ENCODE results near the gene NRXN2. TPM values are rescaled to one million over a fixed set of nuclear protein-coding genes. Genes with fewer than 3 reads are reported as not detected.
"Not testable (repeated sequence)": the region's sequence is repeated elsewhere in the genome, so short reads cannot be mapped to it uniquely, and the experiment has no call there.

Gene NRXN2
- polyA plus RNA-seq, 1 experiment: 0.20 TPM

GRCh38 chr11:64598797-64599697 lies 124.0 kb downstream of the NRXN2 start:
- Histone ChIP-seq H3K4me3 (ENCODE audit: low read depth, low read length) (no peak overlapping the region), H3K36me3 (ENCODE audit: control insufficient read depth, insufficient read depth, low read length) (no peaks in the 10 kb centered on the region), H3K27me3 (ENCODE audit: control insufficient read depth, insufficient read depth, low read length) (no peaks in the 10 kb centered on the region)
- ChIA-PET CTCF (no interaction called here), POLR2A (no interaction called here)
- DNase-seq (ENCODE audit: low read depth): no peak
- TF ChIP-seq CTCF (IDR thresholded peaks at IDR 0.05; ENCODE audit: insufficient read depth, low read depth, low read length): no peak

GRCh38 chr11:64598106-64598796 lies 124.7 kb downstream of the NRXN2 start:
- no peak for TF ChIP-seq CTCF (IDR thresholded peaks at IDR 0.05; ENCODE audit: insufficient read depth, low read depth, low read length)
- no peaks in the 10 kb centered on the region for H3K27me3 ChIP-seq (ENCODE audit: control insufficient read depth, insufficient read depth, low read length)
- H3K4me3 ChIP-seq (ENCODE audit: low read depth, low read length): no peak overlapping the region
- ChIA-PET CTCF (no interaction called here), POLR2A (no interaction called here)
- DNase-seq (ENCODE audit: low read depth): no peak
- H3K36me3 ChIP-seq (ENCODE audit: control insufficient read depth, insufficient read depth, low read length): no peaks in the 10 kb centered on the region

DNA sequence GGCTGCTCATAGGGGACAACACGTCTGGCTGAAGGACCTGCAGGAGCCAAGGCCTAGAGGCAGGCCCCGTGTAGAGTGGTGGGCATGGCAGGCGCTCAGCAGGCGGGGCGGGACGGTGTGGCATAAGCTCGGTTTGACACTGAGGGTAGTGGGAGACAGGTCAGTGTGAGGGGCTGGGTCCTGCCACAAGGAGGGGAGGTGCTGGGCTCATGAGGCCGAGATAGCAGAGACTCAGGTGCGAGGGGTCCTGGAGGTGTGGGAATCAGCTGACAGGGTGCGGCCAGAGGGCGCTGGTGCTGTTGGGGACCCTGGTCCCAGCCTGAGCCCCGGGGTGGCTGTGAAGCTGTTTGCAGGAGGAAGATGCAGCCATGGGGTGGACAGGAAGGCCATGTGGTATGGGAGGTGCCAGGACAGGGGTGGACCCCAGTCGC lies 125.3 kb downstream of the NRXN2 start:
- H3K27me3 ChIP-seq (ENCODE audit: control insufficient read depth, insufficient read depth, low read length): no peaks in the 10 kb centered on the region
- no peak overlapping the region for H3K4me3 ChIP-seq (ENCODE audit: low read depth, low read length)
- no peak for TF ChIP-seq CTCF (IDR thresholded peaks at IDR 0.05; ENCODE audit: insufficient read depth, low read depth, low read length)
- DNase-seq (ENCODE audit: low read depth): no peak
- no peaks in the 10 kb centered on the region for H3K36me3 ChIP-seq (ENCODE audit: control insufficient read depth, insufficient read depth, low read length)
- ChIA-PET CTCF (interaction anchor here (0.6 kb wide), 1 partner anchor 53 kb away, joined by 3 read pairs; no protein-coding TSS in a partner anchor), POLR2A (no interaction called here)

DNA sequence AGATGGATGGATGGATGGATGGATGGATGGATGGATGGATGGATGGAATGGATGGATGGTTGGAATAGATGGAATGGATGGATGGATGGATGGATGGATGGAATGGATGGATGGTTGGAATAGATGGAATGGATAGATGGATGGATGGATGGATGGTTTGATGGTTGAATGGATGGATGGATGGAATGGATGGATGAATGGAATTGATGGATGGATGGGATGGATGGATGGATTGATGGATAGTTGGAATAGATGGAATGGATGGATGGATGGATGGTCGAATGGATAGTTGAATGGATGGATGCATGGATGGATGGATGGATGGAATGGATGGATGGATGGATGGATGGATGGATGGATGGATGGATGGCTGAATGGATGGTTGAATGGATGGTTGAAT lies 127.1 kb downstream of the NRXN2 start:
- POLR2A ChIA-PET; DNase-seq (ENCODE audit: low read depth); H3K27me3 ChIP-seq (ENCODE audit: control insufficient read depth, insufficient read depth, low read length); H3K36me3 ChIP-seq (ENCODE audit: control insufficient read depth, insufficient read depth, low read length); CTCF ChIA-PET; H3K4me3 ChIP-seq (ENCODE audit: low read depth, low read length): not testable (repeated sequence)

DNA sequence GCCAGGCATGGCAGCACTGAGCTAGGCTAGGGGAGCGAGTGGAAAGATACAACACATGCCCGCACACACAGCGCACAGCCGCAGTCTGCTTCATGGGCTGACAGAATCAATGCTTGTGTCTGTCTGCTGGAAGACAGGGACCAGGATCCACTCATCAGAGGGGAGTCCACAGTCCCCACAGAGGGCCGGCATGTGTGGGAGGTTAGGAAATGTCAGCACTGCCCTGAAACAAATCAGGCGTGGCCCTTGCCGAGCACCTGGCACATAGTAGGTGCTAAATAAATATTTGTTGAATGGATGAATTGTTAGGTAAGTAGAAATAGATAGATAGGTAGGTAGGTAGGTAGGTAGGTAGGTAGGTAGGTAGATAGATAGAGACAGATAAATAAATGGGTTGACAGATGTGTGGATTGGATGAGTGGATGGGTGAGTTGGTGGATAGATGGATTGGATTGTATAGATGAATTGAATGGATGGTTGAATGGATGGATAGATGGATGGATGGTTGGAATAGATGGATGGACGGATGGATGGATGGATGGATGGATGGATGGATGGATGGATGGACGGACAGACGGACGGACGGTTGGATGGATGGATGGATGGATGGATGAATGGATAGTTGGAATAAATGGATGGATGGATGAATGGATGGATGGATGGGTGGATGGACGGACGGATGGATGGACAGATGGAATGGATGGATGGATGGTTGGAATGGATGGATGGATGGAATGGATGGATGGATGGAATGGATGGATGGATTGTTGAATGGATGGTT lies 128.6 kb downstream of the NRXN2 start:
- Histone ChIP-seq H3K4me3 (ENCODE audit: low read depth, low read length) (no peak overlapping the region), H3K36me3 (ENCODE audit: control insufficient read depth, insufficient read depth, low read length) (no peaks in the 10 kb centered on the region), H3K27me3 (ENCODE audit: control insufficient read depth, insufficient read depth, low read length) (no peaks in the 10 kb centered on the region)
- CTCF ChIA-PET: no interaction called here
- DNase-seq (ENCODE audit: low read depth): no peak
- TF ChIP-seq CTCF (IDR thresholded peaks at IDR 0.05; ENCODE audit: insufficient read depth, low read depth, low read length): no peak
- POLR2A ChIA-PET: no interaction called here
